ENCODE measurements around the gene SOCS4. TPM values are rescaled to one million over a fixed set of nuclear protein-coding genes. Genes with fewer than 3 reads are reported as not detected.
"Not testable (repeated sequence)": the region's sequence is repeated elsewhere in the genome, so short reads cannot be mapped to it uniquely, and the experiment has no call there.

SOCS4 gene, protein sequence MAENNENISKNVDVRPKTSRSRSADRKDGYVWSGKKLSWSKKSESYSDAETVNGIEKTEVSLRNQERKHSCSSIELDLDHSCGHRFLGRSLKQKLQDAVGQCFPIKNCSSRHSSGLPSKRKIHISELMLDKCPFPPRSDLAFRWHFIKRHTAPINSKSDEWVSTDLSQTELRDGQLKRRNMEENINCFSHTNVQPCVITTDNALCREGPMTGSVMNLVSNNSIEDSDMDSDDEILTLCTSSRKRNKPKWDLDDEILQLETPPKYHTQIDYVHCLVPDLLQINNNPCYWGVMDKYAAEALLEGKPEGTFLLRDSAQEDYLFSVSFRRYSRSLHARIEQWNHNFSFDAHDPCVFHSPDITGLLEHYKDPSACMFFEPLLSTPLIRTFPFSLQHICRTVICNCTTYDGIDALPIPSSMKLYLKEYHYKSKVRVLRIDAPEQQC
- 11.0 TPM for total RNA-seq

DNA sequence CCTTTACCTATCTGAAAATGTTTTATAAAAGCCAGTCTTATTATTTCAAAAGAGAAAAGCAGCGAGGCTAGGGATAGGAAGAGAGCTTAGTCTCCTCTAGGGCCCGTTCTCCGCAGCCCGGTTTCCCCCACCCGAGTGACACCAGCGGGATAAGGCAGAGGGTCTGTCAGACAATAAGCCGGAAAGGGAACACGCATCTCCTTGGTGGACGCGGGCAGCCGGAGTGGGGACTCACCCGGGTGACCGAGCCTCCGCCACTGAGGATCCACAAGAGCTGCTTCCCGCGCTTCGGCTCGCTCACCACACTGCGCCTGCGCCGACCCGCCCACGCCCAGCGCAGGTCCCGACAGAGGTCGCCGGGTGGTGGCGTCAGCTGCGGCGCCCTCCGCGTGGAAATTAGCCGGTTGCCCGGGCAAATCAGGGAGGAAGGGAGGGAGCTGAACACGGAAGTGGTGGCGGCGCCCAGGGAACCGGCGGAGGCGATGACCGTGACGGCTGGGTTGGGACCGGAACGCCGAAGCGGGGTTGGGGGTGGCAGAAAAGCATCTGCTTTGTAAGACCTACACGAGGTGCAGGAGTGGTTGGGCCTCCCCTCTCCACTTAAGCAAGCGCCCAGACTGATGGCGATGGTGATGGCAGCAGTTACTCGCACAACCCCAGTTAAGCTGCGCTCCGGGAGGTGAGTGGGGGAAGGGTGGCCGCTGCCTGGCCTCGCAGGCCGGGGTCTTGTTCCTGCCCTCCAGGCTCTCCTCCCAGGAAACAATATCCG is at the start of gene SOCS4, which contains the start of gene WDHD1:
TSS of gene SOCS4 (plus strand) at position 444 of the 769 bp plus-strand sequence. CDS start 15,806 bp downstream, outside the sequence.
TSS of gene WDHD1 (minus strand) at position 307 of the 769 bp plus-strand sequence. CDS start 312 bp downstream, outside the sequence.
- peak; percentile 99 for ATAC-seq

DNA sequence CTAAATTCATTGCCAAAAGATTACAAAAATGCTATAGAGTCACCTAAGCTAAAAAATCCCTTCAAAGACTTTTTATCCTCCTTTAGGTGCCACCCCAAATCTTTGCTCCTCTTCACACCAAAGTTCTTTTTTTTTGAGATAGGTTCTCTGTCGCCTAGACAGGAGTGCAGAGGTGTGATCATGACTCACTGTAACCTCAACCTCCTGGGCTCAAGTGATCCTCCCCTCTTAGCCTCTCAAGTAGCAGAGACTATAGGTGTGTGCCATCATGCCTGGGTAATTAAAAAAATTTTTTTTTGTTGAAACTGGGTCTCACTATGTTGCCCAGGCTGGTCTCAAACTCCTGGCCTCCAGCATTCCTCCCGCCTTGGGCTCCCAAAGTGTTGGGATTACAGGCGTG is 48.0 kb upstream of the SOCS4 start:
- no peak for ATAC-seq

DNA sequence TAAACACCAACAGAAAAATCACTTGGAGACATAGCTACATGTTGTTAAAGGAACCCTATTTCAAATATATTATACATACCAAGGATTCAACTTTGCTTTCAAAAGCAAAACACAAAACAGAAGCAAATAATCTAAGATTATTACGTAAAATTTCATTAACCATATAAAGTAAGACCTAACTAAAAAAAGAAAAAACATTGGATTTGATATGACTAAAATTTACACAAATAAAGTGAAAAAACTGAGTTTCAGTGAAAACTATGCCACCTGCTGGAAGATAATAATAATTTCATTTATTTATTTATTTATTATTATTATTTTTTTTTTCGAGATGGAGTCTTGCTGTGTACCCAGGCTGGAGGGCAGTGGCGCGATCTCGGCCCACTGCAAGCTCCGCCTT is 45.3 kb upstream of the SOCS4 start:
- ATAC-seq, result no peak

DNA sequence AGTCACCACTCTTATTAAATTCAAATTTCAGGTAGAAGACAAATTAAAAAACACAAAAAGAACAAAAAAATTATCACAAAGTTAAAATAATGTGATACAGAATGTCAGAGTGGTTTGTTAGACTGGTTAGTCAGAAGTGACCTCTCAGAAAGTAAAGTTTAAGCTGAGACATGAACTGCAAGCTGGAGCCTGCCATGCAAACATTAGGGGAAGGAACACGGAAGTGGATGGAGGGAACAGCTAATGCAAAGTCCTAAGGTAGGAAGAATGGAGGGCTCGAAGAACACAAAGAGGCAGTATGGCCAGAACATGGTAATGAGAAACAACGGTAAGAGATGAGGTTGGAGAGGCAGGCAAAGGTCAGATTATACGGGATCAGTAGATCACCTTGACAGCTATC is 41.9 kb upstream of the SOCS4 start:
- peak; percentile 67 for ATAC-seq

DNA sequence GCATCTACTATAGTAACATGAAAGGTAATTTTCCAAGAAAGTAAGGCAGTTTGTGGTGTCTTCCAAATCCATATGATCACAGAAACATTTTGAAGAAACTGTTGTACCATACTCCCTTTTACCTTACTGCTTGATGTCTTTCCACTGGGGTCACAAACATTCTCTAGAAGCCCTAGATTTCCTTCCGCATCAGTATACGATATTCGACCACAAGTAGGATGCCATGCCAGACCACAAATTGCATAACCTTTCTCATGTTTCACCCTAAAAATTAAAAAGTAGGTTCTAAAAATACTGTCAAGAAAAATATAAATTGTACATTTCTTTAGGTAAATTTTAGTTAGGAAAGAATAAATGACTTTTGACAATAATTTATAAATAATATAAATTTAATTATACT is 26.7 kb upstream of the SOCS4 start:
- no peak for ATAC-seq

DNA sequence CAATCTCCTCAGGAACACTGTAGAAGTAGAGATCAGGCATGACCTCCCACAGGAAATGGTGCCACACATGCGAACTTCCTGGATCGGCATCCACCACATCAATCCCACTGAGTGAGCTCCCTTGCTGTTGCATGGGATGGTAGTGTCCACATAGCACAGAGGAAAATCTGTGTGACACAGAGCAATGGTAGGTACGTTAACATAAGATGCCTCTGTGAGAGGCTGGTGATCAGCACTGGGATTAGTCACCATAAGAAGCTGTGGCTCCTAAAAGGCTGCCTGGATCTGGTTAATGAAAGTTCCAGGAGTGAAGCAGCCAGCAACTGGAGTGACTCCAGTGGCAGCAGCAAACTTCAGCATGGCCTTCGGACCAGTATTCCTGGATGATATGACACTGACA is 22.0 kb upstream of the SOCS4 start:
- no peak for ATAC-seq

DNA sequence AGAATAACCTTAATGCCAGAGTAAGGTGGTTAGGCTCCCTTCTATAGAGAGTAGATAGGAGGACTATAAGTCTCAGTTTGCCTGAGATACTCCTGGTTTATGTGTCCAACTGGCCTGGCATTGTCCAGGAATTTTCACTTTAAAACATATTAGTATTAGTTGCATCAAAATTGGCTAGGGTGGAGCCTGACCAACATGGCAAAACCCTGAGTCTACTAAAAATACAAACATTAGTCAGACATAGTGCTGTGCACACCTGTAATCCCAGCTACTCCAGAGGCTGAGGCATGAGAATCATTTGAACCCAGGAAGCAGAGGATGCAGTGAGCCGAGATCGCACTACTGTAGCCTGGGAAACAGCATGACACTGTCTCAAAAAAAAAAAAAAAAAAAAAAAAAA is 12.0 kb upstream of the SOCS4 start:
- ATAC-seq, result no peak

DNA sequence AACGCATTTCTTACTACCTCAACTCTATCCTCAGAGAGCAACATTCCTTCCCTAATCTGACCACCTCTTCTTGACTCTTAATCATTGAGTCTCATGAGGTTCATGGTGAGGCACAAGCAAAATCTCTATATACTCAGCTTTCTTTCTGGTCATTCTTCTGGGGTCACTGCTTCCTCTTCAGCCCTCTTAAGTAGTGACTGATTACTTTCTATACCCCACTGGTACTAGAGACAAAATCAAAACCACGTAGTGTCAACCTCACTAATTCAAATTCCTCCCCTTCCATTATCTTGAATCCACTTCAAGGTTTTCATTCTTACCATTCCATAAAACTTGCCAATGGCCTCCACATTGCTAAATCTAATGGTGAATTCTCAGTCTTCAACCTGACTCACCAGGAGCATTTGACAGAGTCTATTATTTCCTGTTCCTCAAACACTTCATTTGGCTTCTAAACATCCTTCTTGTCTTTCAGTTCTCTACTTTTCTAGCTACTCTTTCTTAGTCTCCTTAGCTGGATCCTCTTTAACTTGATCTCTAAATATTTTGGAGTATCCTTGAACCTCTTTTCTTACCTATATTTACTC is 7.0 kb upstream of the SOCS4 start:
- no peak for ATAC-seq

DNA sequence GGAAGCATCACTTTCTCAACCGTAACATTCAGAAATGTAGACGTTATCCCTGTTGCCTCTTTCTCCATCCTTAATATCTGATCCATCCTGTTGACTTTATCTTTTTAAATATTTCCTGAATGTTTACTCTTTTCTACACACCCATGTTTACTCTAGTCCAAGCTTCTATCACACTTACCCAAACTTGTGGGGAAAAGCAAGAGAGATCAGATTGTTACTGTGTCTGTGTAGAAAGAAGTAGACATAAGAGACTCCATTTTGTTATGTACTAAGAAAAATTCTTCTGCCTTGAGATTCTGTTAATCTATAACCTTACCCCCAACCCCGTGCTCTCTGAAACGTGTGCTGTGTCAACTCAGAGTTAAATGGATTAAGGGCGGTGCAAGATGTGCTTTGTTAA is 2.7 kb upstream of the SOCS4 start:
- ATAC-seq, result not testable (repeated sequence)

DNA sequence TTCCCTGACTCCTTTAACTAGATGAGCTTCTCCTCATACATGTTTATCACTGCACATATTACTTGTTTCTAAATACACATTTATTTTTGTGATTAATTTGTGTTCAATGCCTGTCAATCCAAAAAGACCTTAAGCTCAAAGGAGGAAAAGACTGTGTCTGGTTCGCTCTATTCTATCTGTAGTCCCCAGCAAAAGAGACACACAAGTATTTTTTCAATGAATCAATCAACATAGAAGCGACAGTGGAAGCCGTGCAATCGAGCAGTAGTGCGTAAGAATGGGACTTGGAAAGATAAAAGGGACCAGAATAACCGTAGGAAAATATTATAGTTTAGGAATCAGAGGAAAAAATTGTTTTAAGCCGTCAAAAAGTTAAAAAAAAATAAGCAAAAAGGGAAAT is 1.1 kb upstream of the SOCS4 start:
- no peak for ATAC-seq

DNA sequence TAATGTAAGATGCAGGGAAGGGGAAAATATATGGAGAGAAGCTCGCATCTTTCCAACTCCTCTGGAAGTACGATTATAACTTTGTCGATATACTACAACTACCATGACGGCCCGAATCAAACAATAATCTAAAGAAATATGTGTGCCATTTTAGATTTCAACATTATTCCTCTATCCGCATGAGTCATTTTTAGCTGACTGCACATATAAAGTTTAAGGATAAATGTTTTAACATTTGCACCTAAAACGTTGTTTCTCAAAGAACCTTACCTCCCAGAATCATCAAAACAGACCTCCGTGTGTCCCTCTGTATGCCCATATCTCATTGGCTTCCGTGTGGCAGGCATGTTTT is 619 bp upstream of the SOCS4 start:
- no peak for ATAC-seq

DNA sequence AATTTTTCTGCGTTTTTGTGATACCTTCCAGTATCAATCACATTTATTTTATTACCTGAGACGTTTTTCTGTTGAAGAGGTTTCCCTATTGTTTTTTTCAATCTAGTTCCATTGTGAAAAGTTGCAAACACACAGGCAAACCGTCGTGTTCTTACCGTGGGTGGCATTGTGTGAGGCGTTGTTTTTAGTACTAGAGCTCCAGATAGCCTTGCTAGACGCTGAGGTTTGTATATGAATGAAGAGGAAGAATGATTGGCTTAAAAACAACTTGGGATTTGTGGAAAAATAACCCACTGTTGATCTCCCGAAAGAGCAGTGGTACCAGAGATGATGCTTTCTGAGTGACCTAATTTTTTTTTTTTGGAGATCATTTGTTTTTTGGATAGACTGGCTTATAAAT is 1.0 kb downstream of the SOCS4 start:
- no peak for ATAC-seq

DNA sequence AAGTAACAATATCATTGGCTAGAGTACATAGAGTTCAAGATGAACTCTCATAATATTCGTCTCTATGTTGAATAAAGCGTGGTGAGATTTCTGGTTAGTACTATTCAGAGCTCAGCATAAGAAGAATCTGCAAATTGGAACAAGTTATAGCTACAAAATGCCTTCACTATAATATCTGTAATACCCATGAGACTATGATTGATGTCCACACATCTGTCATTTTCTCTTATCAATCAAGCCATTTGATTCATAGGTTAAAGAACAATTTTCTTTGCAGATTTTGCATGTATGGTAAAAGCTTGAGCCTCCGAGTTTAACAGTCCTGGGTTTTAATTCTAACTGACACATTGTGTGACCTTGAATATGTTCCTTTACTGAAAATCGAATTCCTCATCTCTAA is 1.4 kb downstream of the SOCS4 start:
- no peak for ATAC-seq

DNA sequence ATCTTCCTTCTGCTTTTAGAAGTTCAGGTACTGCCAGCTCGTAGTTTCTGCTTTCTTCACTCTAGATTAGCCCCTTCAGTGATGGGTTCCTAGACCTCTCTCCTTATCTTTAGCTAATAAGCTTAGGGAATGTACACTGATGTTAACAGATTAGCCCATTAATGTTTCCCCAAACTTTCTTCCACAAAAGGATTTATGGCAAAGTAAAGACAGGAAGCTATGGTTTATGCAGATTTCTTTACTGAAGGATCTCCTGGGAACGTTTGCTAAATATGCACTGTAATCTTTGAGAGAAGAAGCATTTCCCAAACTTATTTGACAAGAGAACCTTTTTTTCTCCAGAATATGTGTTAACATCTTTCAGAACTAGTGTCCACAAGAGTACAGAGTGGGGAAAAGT is 4.2 kb downstream of the SOCS4 start:
- no peak for ATAC-seq

DNA sequence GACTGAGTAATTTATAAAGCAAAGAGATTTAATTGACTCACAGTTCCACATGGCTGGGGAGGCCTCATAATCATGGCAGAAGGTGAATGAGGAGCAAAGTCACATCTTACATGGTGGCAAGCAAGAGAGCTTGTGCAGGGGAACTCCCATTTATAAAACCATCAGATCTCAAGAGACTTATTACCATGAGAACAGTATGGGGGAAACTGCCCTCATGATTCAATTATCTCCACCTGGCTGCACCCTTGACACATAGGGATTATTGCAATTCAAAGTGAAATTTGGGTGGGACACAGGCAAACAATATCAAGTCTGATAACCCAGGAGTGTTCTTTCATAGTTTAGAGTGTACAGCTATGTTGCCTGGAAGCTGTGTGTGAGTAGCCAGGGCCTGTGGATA is 11.0 kb downstream of the SOCS4 start:
- not testable (repeated sequence) for ATAC-seq

DNA sequence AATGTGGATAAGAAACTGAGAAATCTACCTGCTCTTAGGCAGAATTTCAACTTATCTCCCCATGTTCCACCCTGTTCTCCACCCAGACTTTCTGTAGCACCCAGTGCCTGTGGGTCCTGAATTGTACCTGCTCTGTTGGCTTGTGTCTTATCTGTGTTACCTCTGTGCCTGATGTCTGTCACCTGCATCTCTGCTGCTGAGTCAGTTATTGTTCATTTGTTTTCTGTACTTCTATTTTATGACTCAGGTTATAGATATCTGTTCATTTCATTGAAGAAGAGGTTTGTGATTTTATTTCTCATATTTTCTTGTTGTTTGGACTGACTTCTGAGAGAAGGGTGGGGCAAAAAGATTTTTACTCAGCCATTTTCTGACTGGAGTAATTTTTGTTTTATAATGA is 11.7 kb downstream of the SOCS4 start:
- no peak for ATAC-seq

DNA sequence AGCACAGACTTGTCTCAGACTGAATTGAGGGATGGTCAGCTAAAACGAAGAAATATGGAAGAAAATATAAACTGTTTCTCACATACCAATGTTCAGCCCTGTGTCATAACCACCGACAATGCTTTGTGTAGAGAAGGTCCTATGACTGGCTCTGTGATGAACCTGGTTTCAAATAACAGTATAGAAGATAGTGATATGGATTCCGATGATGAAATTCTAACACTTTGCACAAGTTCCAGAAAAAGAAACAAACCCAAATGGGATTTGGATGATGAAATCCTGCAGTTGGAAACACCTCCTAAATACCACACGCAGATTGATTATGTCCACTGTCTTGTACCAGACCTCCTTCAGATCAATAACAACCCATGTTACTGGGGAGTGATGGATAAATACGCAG is 16.5 kb downstream of the SOCS4 start:
- no peak for ATAC-seq

DNA sequence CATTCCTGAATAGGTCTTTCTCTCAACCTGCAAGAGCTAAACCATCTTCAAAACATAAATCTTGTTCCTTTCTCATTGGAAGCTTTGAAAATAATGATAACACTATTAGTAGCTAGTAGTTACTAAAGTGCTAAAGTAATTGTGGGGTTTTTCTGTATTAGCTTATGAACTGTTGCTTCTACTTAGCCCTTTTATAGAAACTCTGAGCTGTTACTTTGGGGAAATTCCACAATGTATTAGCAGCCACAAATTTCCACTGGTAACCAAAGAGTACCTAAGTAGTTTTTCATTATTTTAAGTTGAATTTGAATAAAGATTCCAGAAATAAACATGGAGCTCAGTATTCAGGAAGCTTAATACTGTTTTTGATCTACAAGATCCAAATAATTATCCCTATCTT is 18.1 kb downstream of the SOCS4 start:
- ATAC-seq, result no peak

DNA sequence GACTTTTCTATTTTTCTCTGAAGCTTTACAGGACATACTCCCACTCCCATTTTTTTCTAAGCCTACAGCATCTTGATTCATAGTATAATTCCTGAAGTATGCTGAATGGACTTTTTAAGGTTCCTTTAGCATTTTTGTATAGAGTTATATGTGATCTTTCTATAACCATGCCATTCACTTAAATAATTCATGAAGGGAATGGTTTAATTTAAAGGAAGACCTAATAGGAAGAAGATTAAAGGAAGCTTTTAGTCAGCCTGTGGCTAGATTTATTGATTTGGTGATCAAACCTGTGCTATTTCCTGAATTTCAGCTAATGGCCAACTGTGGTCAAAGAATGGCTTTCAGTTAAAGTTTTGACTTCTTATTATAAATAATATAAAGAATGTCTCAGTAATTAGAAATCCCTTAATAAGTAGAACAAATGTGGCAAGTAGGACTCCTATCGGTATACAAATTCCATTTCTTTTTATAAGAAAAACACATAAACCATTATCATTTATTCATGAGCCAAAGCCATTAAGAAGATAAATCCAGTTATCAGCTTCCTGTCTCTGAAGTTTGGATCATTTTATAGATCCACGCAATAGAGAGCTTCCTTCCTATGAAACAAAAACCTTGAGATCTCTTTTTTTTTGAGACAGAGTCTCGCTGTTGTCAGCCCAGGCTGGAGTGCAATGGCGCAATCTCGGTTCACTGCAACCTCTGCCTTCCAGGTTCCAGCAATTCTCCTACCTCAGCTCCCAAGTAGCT is 20.4 kb downstream of the SOCS4 start:
- no peak for ATAC-seq

DNA sequence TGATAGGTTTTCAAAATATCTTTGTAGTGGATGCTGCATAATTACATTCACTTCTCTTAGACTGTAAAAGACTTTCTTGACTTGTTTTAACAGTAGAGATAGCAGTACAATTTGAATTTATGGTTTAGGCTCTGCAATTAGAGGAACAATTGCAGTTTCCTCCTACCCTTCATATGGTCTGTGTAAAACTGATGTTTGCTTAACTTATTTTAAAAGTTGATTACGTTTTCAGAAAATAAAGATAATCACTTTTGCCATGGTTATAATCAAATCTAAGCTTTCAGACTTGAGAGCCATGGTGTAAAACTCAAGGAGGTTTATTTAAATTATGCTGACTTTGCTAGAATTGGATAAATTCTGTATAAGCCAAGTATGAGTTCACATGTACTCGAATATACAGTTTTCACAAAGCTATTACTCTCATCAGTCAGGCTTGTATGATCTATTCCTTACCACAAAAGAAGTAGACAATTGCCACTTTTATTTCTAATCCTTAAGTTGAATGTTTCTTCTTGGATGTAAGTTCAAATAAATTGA is 21.9 kb downstream of the SOCS4 start:
- no peak for ATAC-seq

DNA sequence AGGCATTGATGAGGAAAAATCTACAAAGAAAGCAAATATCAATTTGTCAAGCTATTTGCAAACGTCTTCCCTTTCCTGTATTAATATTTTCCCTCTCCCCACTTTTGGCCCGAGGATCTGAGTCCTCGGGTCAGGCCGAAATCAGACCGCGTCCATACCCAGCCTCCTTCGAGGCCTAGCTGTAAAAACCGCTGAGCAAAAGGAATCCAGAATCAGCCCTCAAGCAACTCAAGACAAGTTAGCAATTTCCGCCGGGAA is 24.1 kb downstream of the SOCS4 start:
- no peak for ATAC-seq

DNA sequence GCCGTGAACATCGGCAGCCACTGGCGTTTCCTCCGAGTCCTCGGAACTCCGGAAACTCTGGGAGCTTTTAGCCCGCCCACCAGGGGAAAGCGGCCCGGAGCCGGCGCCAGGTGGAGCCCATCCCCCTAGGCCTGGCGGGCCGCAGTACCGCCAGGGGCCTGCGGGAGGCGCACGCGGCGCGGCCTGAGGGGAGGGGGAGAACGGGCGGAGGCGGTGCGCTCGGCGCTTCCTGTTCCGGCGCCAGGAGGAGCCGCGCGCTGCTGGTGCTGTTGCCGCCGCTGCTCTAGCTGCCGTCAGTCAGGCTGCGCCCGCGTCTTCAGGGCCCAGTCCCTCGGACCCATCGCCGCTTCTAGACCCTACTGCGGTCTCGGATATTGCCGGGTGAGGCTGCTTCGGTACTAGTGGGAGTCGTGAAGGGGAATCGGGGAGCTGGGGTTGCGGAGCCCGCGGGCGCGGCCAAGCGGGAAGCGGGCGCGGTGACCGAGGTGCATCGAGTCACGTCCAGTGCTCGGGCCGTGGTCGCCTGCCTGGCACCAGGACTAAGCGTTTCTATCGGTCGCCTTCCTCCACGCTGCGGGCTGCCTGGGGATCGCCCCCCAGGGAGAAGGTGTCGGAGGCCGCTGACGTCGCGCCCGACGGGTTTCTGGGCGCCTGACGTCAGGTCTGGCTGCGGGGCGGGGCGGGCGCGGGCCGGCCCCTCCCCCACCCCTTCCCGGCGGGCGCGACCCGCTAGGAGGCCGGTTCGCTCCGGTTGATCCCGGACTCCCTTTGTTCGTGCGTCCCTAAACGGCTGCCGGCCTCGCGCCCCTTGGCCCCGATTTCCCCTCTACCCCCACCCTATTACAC is 24.6 kb downstream of the SOCS4 start, which contains the start of gene MAPK1IP1L:
TSS of gene MAPK1IP1L (plus strand) at position 225 of the 846 bp plus-strand sequence. CDS start 10,037 bp downstream, outside the sequence.
- ATAC-seq, result peak; percentile 99

Data from esophagus mucosa (tissue), 1 donor.